Neural progenitor cell (in vitro differentiated cells): ENCODE data around the gene KNDC1.

Experiments used
- CTCF ChIP-seq: fragments of 200-600 bp; sonication (generic); IDR thresholded peaks from 2 replicates; pipeline ENCODE4 v1.5.1; 2017; ENCODE audit warnings: antibody characterized with exemption, mild to moderate bottlenecking
- EZH2phosphoT487 ChIP-seq: fragments of 200-600 bp; sonication (generic); IDR thresholded peaks from 2 replicates; pipeline ENCODE4 v1.6.1; 2017; ENCODE audit warnings: antibody characterized with exemption

DNA sequence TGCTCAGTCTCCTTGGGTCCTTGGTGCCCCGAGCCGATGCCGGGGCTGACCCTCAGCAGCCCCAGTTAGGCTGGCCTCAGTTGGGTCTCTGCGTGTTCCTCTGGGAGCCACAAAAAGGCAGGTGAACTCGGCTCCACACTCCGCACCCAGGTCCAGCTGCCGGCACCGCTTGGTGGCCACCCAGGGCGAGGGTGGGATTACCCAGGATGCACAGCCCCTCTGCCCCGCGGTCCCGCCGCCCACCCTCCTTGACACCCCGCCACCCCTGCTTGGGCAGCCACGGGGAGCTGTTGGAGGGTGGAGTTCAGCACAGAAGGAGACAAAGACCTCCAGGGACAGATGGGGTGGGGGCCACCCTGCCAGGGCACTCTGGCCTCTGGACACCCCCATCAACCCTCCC, 95.3 kb downstream of the KNDC1 start:
- TF ChIP-seq CTCF, result no peak
- TF ChIP-seq EZH2phosphoT487, result no peak
